Endothelial cell of umbilical vein (primary cell): Measurements from ENCODE around the gene SLC5A3. TPM values are rescaled to one million over a fixed set of nuclear protein-coding genes. Genes with fewer than 3 reads are reported as not detected.

Experiments
- BruUV-seq: library from RNA; stranded (reverse); fragments of 400-500 nt; replicated peaks from 2 replicates; lab custom pipeline; 2021; lab: Mats Ljungman, UMichigan
- CTCF ChIA-PET: fragments of 300-600, 350-600 bp; sonication (Branson Sonifier 250); formaldehyde crosslinking; loops from one replicate; lab custom pipeline; 2021; ENCODE audit warnings: antibody characterized with exemption, inconsistent platforms; lab: Charles Lee
- POLR2A ChIA-PET: fragments of 300-600, 350-600 bp; sonication (Branson Sonifier 250); formaldehyde crosslinking; loops from one replicate; lab custom pipeline; 2021; ENCODE audit warnings: antibody characterized with exemption, inconsistent platforms; lab: Charles Lee
- DNase-seq: peaks from one replicate; pipeline ENCODE4 v3.0.0-alpha.2; 2011; ENCODE audit warnings: low read depth, low spot score
- FAIRE-seq: peaks from 2 replicates; lab custom pipeline; 2011; peaks lifted over from hg19 to GRCh38; lab: Jason Lieb, UNC
- H2AFZ ChIP-seq: 2 replicates; pipeline ENCODE4 v1.6.0; 2012; ENCODE audit warnings: low read depth, low read length, control low read depth, inconsistent platforms
- H3K27ac ChIP-seq: 2 replicates; pipeline ENCODE4 v1.5.1; 2011; ENCODE audit warnings: low read depth, mild to moderate bottlenecking, control low read depth, low read length, moderate library complexity; ENCODE audit not compliant: insufficient read depth
- H3K27me3 ChIP-seq, 2 experiments: 2 replicates each; pipeline versions ENCODE4 v1.6.0 to v1.6.1; 2011; ENCODE audit warnings: low read length in 2 of 2, mixed read lengths in 1 of 2; ENCODE audit not compliant: control insufficient read depth in 2 of 2, insufficient read depth in 2 of 2
- H3K36me3 ChIP-seq, 2 experiments: 2 replicates in 1 of 2; 3 replicates in 1 of 2; pipeline ENCODE4 v1.5.1; 2011; ENCODE audit warnings: low read length in 2 of 2, mild to moderate bottlenecking in 1 of 2, moderate library complexity in 1 of 2; ENCODE audit not compliant: control insufficient read depth in 2 of 2, insufficient read depth in 2 of 2; ENCODE audit errors: extremely low read depth in 1 of 2
- H3K4me1 ChIP-seq: 3 replicates; pipeline ENCODE4 v1.5.1; 2011; ENCODE audit warnings: mild to moderate bottlenecking, low read length; ENCODE audit not compliant: control insufficient read depth, insufficient read depth; ENCODE audit errors: extremely low read depth
- H3K4me2 ChIP-seq: 2 replicates; pipeline ENCODE4 v1.6.1; 2011; ENCODE audit warnings: low read length, control low read depth, mixed read lengths; ENCODE audit not compliant: insufficient read depth
- H3K4me3 ChIP-seq, 3 experiments: fragments of 200-600 bp in 1 of 3; sonication (generic), shearing (Covaris generic) in 1 of 3; replicated peaks in 1 of 3; 2 replicates each; pipeline ENCODE4 v1.5.1; 2011 to 2016; ENCODE audit warnings: control low read depth in 3 of 3, low read length in 3 of 3, mild to moderate bottlenecking in 2 of 3, inconsistent platforms in 1 of 3, low read depth in 1 of 3, moderate library complexity in 1 of 3; ENCODE audit not compliant: insufficient read depth in 1 of 3
- H3K79me2 ChIP-seq: 2 replicates; pipeline ENCODE4 v1.6.0; 2012; ENCODE audit warnings: low read length, inconsistent platforms; ENCODE audit not compliant: control insufficient read depth, insufficient read depth
- H3K9ac ChIP-seq: replicated peaks from 2 replicates; pipeline ENCODE3; 2011; ENCODE audit warnings: low read length, control low read depth; ENCODE audit not compliant: insufficient read depth; ENCODE audit errors: extremely low read depth
- H3K9me1 ChIP-seq: replicated peaks from 3 replicates; pipeline ENCODE4 v1.6.0; 2011; ENCODE audit warnings: mild to moderate bottlenecking, low read length; ENCODE audit not compliant: control insufficient read depth, insufficient read depth; ENCODE audit errors: extremely low read depth
- H3K9me3 ChIP-seq: replicated peaks from 2 replicates; pipeline ENCODE4 v1.5.1; 2012; ENCODE audit warnings: low read length, inconsistent platforms; ENCODE audit not compliant: control insufficient read depth, insufficient read depth
- H4K20me1 ChIP-seq: replicated peaks from 2 replicates; pipeline ENCODE3; 2011; ENCODE audit warnings: mild to moderate bottlenecking, low read length; ENCODE audit not compliant: control insufficient read depth, insufficient read depth; ENCODE audit errors: extremely low read depth
- EZH2 ChIP-seq: IDR thresholded peaks from 2 replicates; pipeline ENCODE4 v1.6.1; 2012; ENCODE audit warnings: borderline replicate concordance, low read depth, mild to moderate bottlenecking, moderate library complexity, low read length, inconsistent platforms; ENCODE audit not compliant: severe bottlenecking
- FOS ChIP-seq: IDR thresholded peaks from 2 replicates; pipeline ENCODE4 v1.6.1; 2011; ENCODE audit warnings: mild to moderate bottlenecking, low read length, moderate library complexity, borderline replicate concordance; ENCODE audit not compliant: insufficient read depth
- GATA2 ChIP-seq: IDR thresholded peaks from 2 replicates; pipeline ENCODE4 v1.7.0; 2011; ENCODE audit warnings: low read depth, mild to moderate bottlenecking, moderate library complexity, mixed read lengths, low read length; ENCODE audit not compliant: insufficient read length, insufficient read depth
- JUN ChIP-seq: IDR thresholded peaks from 2 replicates; pipeline ENCODE4 v1.6.1; 2011; ENCODE audit warnings: borderline replicate concordance, low read depth; ENCODE audit not compliant: insufficient read length, insufficient read depth
- MYC ChIP-seq: IDR thresholded peaks from one replicate; pipeline ENCODE4 v1.6.1; 2011; ENCODE audit warnings: mild to moderate bottlenecking, low read depth, low read length
- POLR2A ChIP-seq: IDR thresholded peaks from 2 replicates; pipeline ENCODE4 v1.6.1; 2012; ENCODE audit warnings: low read depth, mild to moderate bottlenecking, control low read depth, low read length
- dilution Hi-C: fragments of 300-500 bp; cut with MboI; formaldehyde crosslinking; loops from one replicate; pipeline ENCODE4 v1.15.0; 2019; ENCODE audit warnings: low sequenced_read_pairs; ENCODE audit not compliant: extremely low pct_ligation_motif_present
- intact Hi-C: fragments of 100-400 bp; cut with micrococcal nuclease; formaldehyde crosslinking; loops from one replicate; pipeline ENCODE4 v1.10.0; 2022
- polyA plus RNA-seq, 4 experiments: library from polyadenylated mRNA; depleted of rRNA in 3 of 4; stranded (reverse) in 3 of 4; unstranded in 1 of 4; fragments of >200 nt; gene quantifications; 2 replicates each; pipeline versions ENCODE4 v1.2.1 to v1.2.3, GENCODE V29; 2011 to 2012; ENCODE audit warnings: missing spikeins in 1 of 4
- total RNA-seq: library from RNA; stranded (reverse); gene quantifications from 2 replicates; pipeline ENCODE4 v1.2.3, GENCODE V29; 2021
- TF ChIP-seq, protein P1 (sequence below): IDR thresholded peaks from 2 replicates; pipeline ENCODE4 v1.6.1; 2011; ENCODE audit not compliant: insufficient read depth, insufficient read length
- TF ChIP-seq, protein P2 (sequence below), 2 donors: IDR thresholded peaks; 1 replicate in 1 of 2; 2 replicates in 1 of 2; pipeline ENCODE4 v1.5.1; 2011; ENCODE audit warnings: low read length in 2 of 2, mild to moderate bottlenecking in 2 of 2, moderate library complexity in 2 of 2, control low read depth in 1 of 2, inconsistent platforms in 1 of 2, low read depth in 1 of 2; ENCODE audit not compliant: insufficient read depth in 1 of 2; ENCODE audit errors: extremely low read depth in 1 of 2

The SLC5A3 gene
- total and polyA plus RNA-seq, 2 donors (not counting 3 experiments of a cell fraction or from before 2014, with no cell fraction given): 1.6 to 8.0 TPM

DNA sequence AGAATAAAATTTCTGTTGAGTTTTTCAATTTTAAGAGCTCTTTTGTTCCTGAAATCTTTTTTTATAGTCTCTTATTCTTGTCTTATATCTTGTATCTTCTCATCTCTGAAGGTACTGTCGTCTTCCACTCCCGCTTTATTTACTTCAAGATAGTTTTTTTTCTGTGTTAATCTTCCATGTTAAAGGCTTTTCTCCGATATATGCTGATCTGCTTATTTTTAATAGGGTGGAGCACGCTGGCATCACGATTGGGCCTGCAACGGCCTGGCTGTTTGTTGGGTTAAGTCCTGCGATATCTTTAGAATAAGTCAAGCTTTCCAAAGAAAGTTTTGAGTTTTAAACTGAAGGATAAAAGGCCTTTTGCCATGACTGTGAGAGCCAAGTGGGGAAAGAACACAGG is 35.7 kb downstream of the SLC5A3 start:
- no TSS peak for BruUV-seq
- Histone ChIP-seq H3K4me3 (no peak overlapping the region), H3K9me3 (no peaks in the 10 kb centered on the region), H3K4me1 (no peaks in the 10 kb centered on the region), H3K9ac (no peak overlapping the region), H3K27ac (no peak overlapping the region), H3K4me2 (no peak overlapping the region), H4K20me1 (no peaks in the 10 kb centered on the region), H3K36me3 (no peaks in the 10 kb centered on the region), H3K79me2 (no peaks in the 10 kb centered on the region), H3K9me1 (no peaks in the 10 kb centered on the region), H3K27me3 (no peaks in the 10 kb centered on the region), H2AFZ (no peak overlapping the region)
- DNase-seq (no peak), FAIRE-seq (no peak)
- intact Hi-C loops: no loop called here
- TF ChIP-seq, protein P1, sequence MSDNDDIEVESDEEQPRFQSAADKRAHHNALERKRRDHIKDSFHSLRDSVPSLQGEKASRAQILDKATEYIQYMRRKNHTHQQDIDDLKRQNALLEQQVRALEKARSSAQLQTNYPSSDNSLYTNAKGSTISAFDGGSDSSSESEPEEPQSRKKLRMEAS: no peak
- TF ChIP-seq POLR2A: no peak
- no peak for TF ChIP-seq JUN
- no peak for TF ChIP-seq MYC
- no peak for TF ChIP-seq EZH2
- no peak for TF ChIP-seq FOS
- no peak for TF ChIP-seq GATA2
- TF ChIP-seq, protein P2, sequence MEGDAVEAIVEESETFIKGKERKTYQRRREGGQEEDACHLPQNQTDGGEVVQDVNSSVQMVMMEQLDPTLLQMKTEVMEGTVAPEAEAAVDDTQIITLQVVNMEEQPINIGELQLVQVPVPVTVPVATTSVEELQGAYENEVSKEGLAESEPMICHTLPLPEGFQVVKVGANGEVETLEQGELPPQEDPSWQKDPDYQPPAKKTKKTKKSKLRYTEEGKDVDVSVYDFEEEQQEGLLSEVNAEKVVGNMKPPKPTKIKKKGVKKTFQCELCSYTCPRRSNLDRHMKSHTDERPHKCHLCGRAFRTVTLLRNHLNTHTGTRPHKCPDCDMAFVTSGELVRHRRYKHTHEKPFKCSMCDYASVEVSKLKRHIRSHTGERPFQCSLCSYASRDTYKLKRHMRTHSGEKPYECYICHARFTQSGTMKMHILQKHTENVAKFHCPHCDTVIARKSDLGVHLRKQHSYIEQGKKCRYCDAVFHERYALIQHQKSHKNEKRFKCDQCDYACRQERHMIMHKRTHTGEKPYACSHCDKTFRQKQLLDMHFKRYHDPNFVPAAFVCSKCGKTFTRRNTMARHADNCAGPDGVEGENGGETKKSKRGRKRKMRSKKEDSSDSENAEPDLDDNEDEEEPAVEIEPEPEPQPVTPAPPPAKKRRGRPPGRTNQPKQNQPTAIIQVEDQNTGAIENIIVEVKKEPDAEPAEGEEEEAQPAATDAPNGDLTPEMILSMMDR (IDR thresholded peaks at IDR 0.05; ENCODE audit: extremely low read depth in 1 of 2, insufficient read depth in 1 of 2, low read depth in 1 of 2, low read length in 2 of 2): no peak
- CTCF ChIA-PET: interaction anchor here (1.2 to 2.0 kb wide), 4 partner anchors 9 to 239 kb away, joined by 3 to 8 read pairs (median 6); no protein-coding TSS in a partner anchor
- dilution Hi-C loops: no loop called here
- POLR2A ChIA-PET: no interaction called here
